ENCODE data around the gene SNX7.

SNX7 gene

DNA sequence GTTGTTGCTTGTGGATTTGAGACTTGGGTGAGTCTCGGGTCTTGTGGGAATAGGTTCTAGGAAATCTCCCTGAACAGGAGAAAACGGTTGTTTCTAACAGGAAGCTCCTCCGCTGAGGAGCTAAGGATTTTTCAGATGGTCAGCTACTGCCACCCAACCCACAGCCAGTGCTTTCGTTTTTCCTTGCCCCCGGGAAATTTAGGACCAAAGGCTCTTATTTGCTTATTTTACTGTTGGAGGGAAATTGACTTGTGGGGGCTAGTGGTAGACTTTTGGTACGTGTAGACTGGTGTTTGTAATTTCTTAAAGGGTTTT lies 792 bp downstream of the SNX7 start:
- H3K4me2 ChIP-seq (ENCODE audit: low read length): no peak overlapping the region
- H3K4me3 ChIP-seq (ENCODE audit: low read length): no peak overlapping the region
- no peak overlapping the region for H2AFZ ChIP-seq (ENCODE audit: low read depth, low read length)
- no peaks in the 10 kb centered on the region for H3K9me3 ChIP-seq (ENCODE audit: insufficient read depth, low read length)
- no peak overlapping the region for H3K9ac ChIP-seq (ENCODE audit: low read length)
- H3K36me3 ChIP-seq (replicated peaks; ENCODE audit: low read depth, low read length): no peaks in the 10 kb centered on the region
- TF ChIP-seq, protein P1, sequence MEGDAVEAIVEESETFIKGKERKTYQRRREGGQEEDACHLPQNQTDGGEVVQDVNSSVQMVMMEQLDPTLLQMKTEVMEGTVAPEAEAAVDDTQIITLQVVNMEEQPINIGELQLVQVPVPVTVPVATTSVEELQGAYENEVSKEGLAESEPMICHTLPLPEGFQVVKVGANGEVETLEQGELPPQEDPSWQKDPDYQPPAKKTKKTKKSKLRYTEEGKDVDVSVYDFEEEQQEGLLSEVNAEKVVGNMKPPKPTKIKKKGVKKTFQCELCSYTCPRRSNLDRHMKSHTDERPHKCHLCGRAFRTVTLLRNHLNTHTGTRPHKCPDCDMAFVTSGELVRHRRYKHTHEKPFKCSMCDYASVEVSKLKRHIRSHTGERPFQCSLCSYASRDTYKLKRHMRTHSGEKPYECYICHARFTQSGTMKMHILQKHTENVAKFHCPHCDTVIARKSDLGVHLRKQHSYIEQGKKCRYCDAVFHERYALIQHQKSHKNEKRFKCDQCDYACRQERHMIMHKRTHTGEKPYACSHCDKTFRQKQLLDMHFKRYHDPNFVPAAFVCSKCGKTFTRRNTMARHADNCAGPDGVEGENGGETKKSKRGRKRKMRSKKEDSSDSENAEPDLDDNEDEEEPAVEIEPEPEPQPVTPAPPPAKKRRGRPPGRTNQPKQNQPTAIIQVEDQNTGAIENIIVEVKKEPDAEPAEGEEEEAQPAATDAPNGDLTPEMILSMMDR (IDR thresholded peaks at IDR 0.05; ENCODE audit: low read depth, low read length): no peak
- no peak for TF ChIP-seq EZH2phosphoT487 (IDR thresholded peaks at IDR 0.05; ENCODE audit: low read depth)
- no peaks in the 10 kb centered on the region for H4K20me1 ChIP-seq (ENCODE audit: insufficient read depth, low read length)
- H3K79me2 ChIP-seq (ENCODE audit: low read length): no peaks in the 10 kb centered on the region
- H3K27ac ChIP-seq (ENCODE audit: low read length): no peak overlapping the region
- no peaks in the 10 kb centered on the region for H3K4me1 ChIP-seq (ENCODE audit: low read length)
- no peaks in the 10 kb centered on the region for H3K27me3 ChIP-seq (ENCODE audit: low read depth, low read length)

DNA sequence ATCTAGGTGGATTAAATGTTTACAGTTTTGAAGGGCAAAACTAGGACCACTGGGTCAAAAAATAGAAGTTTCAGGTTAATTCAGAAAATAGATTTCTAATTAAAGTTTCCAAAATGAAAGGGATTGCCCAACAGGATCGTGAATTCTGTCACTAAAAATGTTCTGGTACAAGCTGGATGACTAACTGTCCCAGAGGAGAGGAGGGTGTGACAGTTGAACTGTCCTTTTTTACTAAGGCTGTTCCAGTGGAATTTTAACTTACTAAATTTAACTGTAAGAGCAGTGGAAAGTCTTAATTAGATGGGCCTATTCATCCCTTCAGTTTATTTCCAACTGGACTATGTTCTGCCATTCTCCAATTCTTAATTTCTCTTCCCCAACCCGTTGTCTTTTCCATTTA lies 7.2 kb downstream of the SNX7 start:
- no peaks in the 10 kb centered on the region for H3K9me3 ChIP-seq (ENCODE audit: insufficient read depth, low read length)
- H3K4me2 ChIP-seq (ENCODE audit: low read length): no peak overlapping the region
- no peak overlapping the region for H3K27ac ChIP-seq (ENCODE audit: low read length)
- no peak overlapping the region for H3K4me3 ChIP-seq (ENCODE audit: low read length)
- no peaks in the 10 kb centered on the region for H3K4me1 ChIP-seq (ENCODE audit: low read length)
- TF ChIP-seq EZH2phosphoT487 (IDR thresholded peaks at IDR 0.05; ENCODE audit: low read depth): no peak
- TF ChIP-seq, protein P1 (IDR thresholded peaks at IDR 0.05; ENCODE audit: low read depth, low read length): no peak
- H3K79me2 ChIP-seq (ENCODE audit: low read length): no peaks in the 10 kb centered on the region
- no peaks in the 10 kb centered on the region for H4K20me1 ChIP-seq (ENCODE audit: insufficient read depth, low read length)
- H3K9ac ChIP-seq (ENCODE audit: low read length): no peak overlapping the region
- H3K36me3 ChIP-seq (replicated peaks; ENCODE audit: low read depth, low read length): no peaks in the 10 kb centered on the region
- H2AFZ ChIP-seq (ENCODE audit: low read depth, low read length): no peak overlapping the region
- no peaks in the 10 kb centered on the region for H3K27me3 ChIP-seq (ENCODE audit: low read depth, low read length)

DNA sequence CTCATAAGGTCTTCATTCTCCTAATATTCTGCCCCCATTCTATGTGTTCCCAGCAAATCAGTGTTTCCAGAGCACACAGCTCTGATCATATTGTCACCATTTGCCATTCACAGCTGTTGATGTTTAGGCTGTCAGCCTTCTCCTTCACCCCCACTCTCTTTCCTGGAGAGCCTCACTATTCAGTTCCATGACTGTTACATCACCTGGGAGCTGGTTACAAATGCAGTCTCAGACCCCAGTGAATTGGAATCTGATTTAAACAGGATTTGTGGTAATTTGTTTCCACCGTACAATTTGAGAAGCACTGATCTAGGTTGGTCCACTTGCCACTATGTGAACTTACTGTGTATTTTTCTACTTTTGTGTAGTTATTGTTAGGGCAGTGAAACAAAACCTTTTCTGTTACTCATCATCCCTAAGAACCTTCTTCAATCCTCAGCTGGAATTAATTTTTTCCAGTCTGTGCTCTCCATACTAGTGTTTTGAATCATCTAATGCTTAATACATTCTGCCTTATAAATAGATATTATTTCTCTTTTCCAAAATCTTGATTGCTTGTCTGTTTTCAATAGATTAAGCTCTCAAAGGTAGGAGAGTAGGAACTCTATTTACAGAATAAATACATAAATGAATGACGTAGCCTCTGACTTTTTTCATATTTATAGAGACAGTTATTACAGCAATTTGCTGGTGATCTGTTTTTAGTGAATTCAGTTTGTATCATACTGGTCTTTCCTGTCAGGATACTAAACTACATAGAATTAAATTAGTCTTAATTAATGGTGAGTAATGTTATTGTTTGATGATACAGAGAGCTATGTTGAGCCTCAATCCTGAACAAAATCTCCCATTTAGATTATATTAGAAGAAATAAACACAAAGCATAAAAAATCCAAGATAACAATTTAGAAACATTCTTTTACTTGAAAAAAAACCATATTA lies 8.1 kb downstream of the SNX7 start:
- Histone ChIP-seq H3K4me2 (ENCODE audit: low read length) (no peak overlapping the region), H3K27ac (ENCODE audit: low read length) (no peak overlapping the region)

DNA sequence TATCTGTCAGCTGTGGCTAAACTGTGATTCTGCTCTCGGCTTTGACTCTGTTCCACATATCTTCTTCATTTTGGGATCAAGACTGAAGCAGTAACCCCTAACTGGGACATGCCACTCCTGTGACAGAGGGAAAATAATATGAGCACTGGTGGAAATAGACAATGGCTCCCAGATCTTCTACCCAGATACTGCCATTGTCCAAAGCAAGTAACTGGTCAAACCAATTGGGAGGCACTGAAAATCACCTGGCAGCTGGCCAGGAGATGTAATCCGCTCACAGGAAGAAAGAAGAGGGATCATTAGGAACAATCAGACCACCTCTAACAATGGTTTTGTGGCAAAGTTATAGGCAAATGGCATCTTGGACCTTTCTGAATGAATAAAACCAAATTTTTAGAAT lies 10.7 kb downstream of the SNX7 start:
- TF ChIP-seq, protein P1 (IDR thresholded peaks at IDR 0.05; ENCODE audit: low read depth, low read length): no peak
- Histone ChIP-seq H3K27me3 (ENCODE audit: low read depth, low read length) (no peaks in the 10 kb centered on the region), H3K4me2 (ENCODE audit: low read length) (no peak overlapping the region), H4K20me1 (ENCODE audit: insufficient read depth, low read length) (no peaks in the 10 kb centered on the region), H3K9ac (ENCODE audit: low read length) (no peak overlapping the region), H3K4me1 (ENCODE audit: low read length) (no peaks in the 10 kb centered on the region), H3K9me3 (ENCODE audit: insufficient read depth, low read length) (no peaks in the 10 kb centered on the region), H3K79me2 (ENCODE audit: low read length) (no peaks in the 10 kb centered on the region), H3K4me3 (ENCODE audit: low read length) (no peak overlapping the region), H2AFZ (ENCODE audit: low read depth, low read length) (no peak overlapping the region), H3K27ac (ENCODE audit: low read length) (no peak overlapping the region), H3K36me3 (replicated peaks; ENCODE audit: low read depth, low read length) (no peaks in the 10 kb centered on the region)

More for the DNA sequence above, 8.1 kb downstream of the SNX7 start:
- Histone ChIP-seq H3K27me3 (ENCODE audit: low read depth, low read length) (no peaks in the 10 kb centered on the region), H3K4me1 (ENCODE audit: low read length) (no peaks in the 10 kb centered on the region), H3K4me3 (ENCODE audit: low read length) (no peak overlapping the region), H3K9ac (ENCODE audit: low read length) (no peak overlapping the region), H2AFZ (ENCODE audit: low read depth, low read length) (no peak overlapping the region), H3K79me2 (ENCODE audit: low read length) (no peaks in the 10 kb centered on the region), H3K36me3 (replicated peaks; ENCODE audit: low read depth, low read length) (no peaks in the 10 kb centered on the region), H4K20me1 (ENCODE audit: insufficient read depth, low read length) (no peaks in the 10 kb centered on the region), H3K9me3 (ENCODE audit: insufficient read depth, low read length) (no peaks in the 10 kb centered on the region)
- no peak for TF ChIP-seq EZH2phosphoT487 (IDR thresholded peaks at IDR 0.05; ENCODE audit: low read depth)
- TF ChIP-seq, protein P1 (IDR thresholded peaks at IDR 0.05; ENCODE audit: low read depth, low read length): no peak

Data from OCI-LY3 (cell line).